ENCODE results near the gene FBXW10B. TPM values are rescaled to one million over a fixed set of nuclear protein-coding genes. Genes with fewer than 3 reads are reported as not detected.
"Not testable (repeated sequence)": the region's sequence is repeated elsewhere in the genome, so short reads cannot be mapped to it uniquely, and the experiment has no call there.

FBXW10B gene
- total RNA-seq, 2 donors from 2014 or later = 0.95 to 1.6 TPM

DNA sequence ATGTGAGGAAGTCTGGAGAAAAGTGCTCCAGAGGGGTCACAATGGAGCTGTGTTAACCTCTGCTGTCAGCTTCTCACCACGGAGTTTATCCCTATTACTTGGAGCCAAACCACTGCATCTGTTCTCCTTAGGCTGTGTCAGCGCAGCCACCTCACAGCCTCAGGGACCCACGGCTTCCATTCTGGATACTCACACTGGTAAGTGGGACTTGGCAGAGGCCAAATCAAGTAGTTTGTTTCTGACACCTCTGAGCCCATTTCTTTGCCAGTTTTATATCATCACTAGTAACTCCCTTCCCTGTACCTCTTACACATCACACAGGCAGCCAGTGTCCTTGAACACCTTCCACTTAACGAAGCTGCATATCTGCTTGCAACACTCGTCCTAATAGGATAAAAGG lies 44.8 kb downstream of the FBXW10B start:
- DNase-seq; intact Hi-C loops (cut with DNase I, micrococcal nuclease); ATAC-seq: not testable (repeated sequence)

DNA sequence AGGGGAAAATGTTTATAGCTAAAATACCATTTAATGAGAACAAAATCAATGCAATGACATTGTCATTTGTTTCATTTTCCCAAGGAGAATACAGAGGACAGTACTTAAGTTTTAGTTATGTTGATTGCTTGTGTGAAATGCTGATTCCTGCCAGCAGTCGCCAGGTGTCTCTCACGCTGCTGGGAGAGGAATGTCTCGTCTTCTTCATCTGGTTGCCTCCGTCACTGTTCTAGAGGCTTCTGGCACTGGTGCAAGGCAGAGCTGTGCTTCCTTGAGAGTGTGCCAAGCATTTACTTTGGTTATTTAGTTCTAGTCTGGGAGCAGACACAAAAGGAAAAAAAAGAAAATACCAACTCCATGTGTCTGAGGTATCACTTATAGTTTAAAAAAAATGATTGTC lies 45.6 kb downstream of the FBXW10B start:
- peak; percentile 42 to 53 for DNase-seq
- intact Hi-C loops (cut with DNase I, micrococcal nuclease) = not testable (repeated sequence)
- peak; percentile 95 for ATAC-seq

Other genes with a start within 250 kb of the FBXW10B start
- gene CDRT4, start 152.1 kb downstream of the FBXW10B start, total RNA-seq = 1 to 10 TPM; 6.4 to 6.6 TPM
- gene TVP23C, start 56.2 kb downstream of the FBXW10B start, total RNA-seq = 10 to 100 TPM; 18.0 to 20.7 TPM
- gene TRIM16, start 64.6 kb upstream of the FBXW10B start, total RNA-seq = 10 to 100 TPM; 22.5 to 26.0 TPM
- gene ZNF286A, start 80.0 kb upstream of the FBXW10B start, total RNA-seq = 1 to 10 TPM; 6.4 to 10.0 TPM
- gene TBC1D26, start 112.6 kb upstream of the FBXW10B start, total RNA-seq = not detected

Measured in left colon (tissue), 2 donors.